GM23338 (cell line): ENCODE data around the gene CEACAM5. TPM values are rescaled to one million over a fixed set of nuclear protein-coding genes. Genes with fewer than 3 reads are reported as not detected.

ENCODE experiments used
- ATAC-seq: fragments of 200-7000 bp; cut with Tn5 transposase; 3 replicates; pipeline ENCODE4 v1.9.1; 2020
- DNase-seq: peaks from one replicate; pipeline ENCODE4 v3.0.0-alpha.2; 2015; ENCODE audit warnings: low spot score
- H2AFZ ChIP-seq: fragments of 200-600 bp; sonication (generic); 2 replicates; pipeline ENCODE4 v1.8.0; 2016; ENCODE audit warnings: antibody characterized with exemption, mild to moderate bottlenecking, moderate library complexity
- H3F3A ChIP-seq: fragments of 200-600 bp; sonication (generic); replicated peaks from 2 replicates; pipeline ENCODE4 v1.8.0; 2017; ENCODE audit warnings: antibody characterized with exemption, mixed run types, low read depth
- H3K27ac ChIP-seq: fragments of 200-600 bp; sonication (generic); 2 replicates; pipeline ENCODE4 v1.6.1; 2016; ENCODE audit warnings: low read depth
- H3K27me3 ChIP-seq: fragments of 200-600 bp; sonication (generic); 2 replicates; pipeline ENCODE4 v1.8.0; 2016; ENCODE audit warnings: mild to moderate bottlenecking, mixed run types, moderate library complexity; ENCODE audit not compliant: insufficient read depth
- H3K36me3 ChIP-seq: fragments of 200-600 bp; sonication (generic); 2 replicates; pipeline ENCODE4 v1.8.0; 2016; ENCODE audit warnings: mild to moderate bottlenecking; ENCODE audit not compliant: insufficient read depth
- H3K4me1 ChIP-seq: fragments of 200-600 bp; sonication (generic); 2 replicates; pipeline ENCODE4 v1.8.0; 2016; ENCODE audit warnings: mild to moderate bottlenecking, moderate library complexity; ENCODE audit not compliant: insufficient read depth
- H3K4me2 ChIP-seq: fragments of 200-600 bp; sonication (generic); 2 replicates; pipeline ENCODE4 v1.7.1; 2017; ENCODE audit warnings: mixed run types
- H3K4me3 ChIP-seq: fragments of 200-600 bp; sonication (generic); 2 replicates; pipeline ENCODE4 v1.6.1; 2016; ENCODE audit warnings: mixed run types
- H3K79me2 ChIP-seq: fragments of 200-600 bp; sonication (generic); replicated peaks from 2 replicates; pipeline ENCODE4 v1.8.0; 2017; ENCODE audit warnings: mild to moderate bottlenecking; ENCODE audit not compliant: insufficient read depth
- H3K9me2 ChIP-seq: fragments of 200-600 bp; sonication (generic); 2 replicates; pipeline ENCODE4 v1.8.0; 2017; ENCODE audit not compliant: insufficient read depth
- H4K20me1 ChIP-seq: fragments of 200-600 bp; sonication (generic); replicated peaks from 2 replicates; pipeline ENCODE4 v1.8.0; 2017; ENCODE audit warnings: mild to moderate bottlenecking; ENCODE audit not compliant: insufficient read depth
- H3K27ac Mint-ChIP-seq: 2 replicates; pipeline ENCODE4 v1.8.0; 2020; ENCODE audit warnings: inconsistent platforms, mild to moderate bottlenecking, moderate library complexity, mixed read lengths
- H3K27me3 Mint-ChIP-seq: 3 replicates; pipeline ENCODE4 v1.8.0; 2022; ENCODE audit warnings: low read depth, mild to moderate bottlenecking, moderate library complexity, mixed read lengths, inconsistent platforms; ENCODE audit not compliant: insufficient read depth, poor library complexity
- H3K36me3 Mint-ChIP-seq: 3 replicates; pipeline ENCODE4 v1.8.0; 2021; ENCODE audit warnings: low read depth, mild to moderate bottlenecking, inconsistent platforms, moderate library complexity, mixed read lengths
- H3K4me1 Mint-ChIP-seq: 3 replicates; pipeline ENCODE4 v1.8.0; 2020; ENCODE audit warnings: mild to moderate bottlenecking, inconsistent platforms, mixed read lengths
- H3K4me3 Mint-ChIP-seq: 3 replicates; pipeline ENCODE4 v1.8.0; 2021; ENCODE audit warnings: moderate library complexity, mild to moderate bottlenecking, inconsistent platforms, mixed read lengths
- H3K9me3 Mint-ChIP-seq: 3 replicates; pipeline ENCODE4 v1.8.0; 2020; ENCODE audit warnings: moderate library complexity, mild to moderate bottlenecking, inconsistent platforms, mixed read lengths
- CREB1 ChIP-seq: fragments of 250-450 bp; sonication (Bioruptor Pico); IDR thresholded peaks from 2 replicates; pipeline ENCODE4 v1.5.0; 2020; ENCODE audit warnings: low read depth, mild to moderate bottlenecking, moderate library complexity
- EZH2 ChIP-seq: fragments of 200-600 bp; sonication (generic); IDR thresholded peaks from one replicate; pipeline ENCODE4 v1.8.0; 2017; ENCODE audit warnings: antibody characterized with exemption, mild to moderate bottlenecking, low read depth; ENCODE audit not compliant: unreplicated experiment
- EZH2phosphoT487 ChIP-seq: fragments of 200-600 bp; sonication (generic); IDR thresholded peaks from one replicate; pipeline ENCODE4 v1.8.1; 2018; ENCODE audit warnings: antibody characterized with exemption; ENCODE audit not compliant: unreplicated experiment
- STAT1 ChIP-seq: IDR thresholded peaks from one replicate; pipeline ENCODE4 v1.6.1; 2016; ENCODE audit warnings: antibody characterized with exemption; ENCODE audit not compliant: unreplicated experiment
- ZNF114 ChIP-seq: fragments of 250-450 bp; sonication (Bioruptor Pico); IDR thresholded peaks from 2 replicates; pipeline ENCODE4 v1.5.0; 2020; ENCODE audit warnings: mild to moderate bottlenecking, moderate library complexity
- polyA plus RNA-seq: library from polyadenylated mRNA; unstranded; fragments of >200 nt; fragmentation: Nextera tagmentation; extraction: Ambion mirVana; gene quantifications from 2 replicates; pipeline ENCODE4 v1.2.1, GENCODE V29; 2016
- total RNA-seq: library from RNA; depleted of rRNA; stranded (reverse); fragments of >200 nt; shearing (Covaris generic); gene quantifications from 2 replicates; pipeline ENCODE4 v1.2.3, GENCODE V29; 2014
- TF ChIP-seq, protein P1 (sequence below): IDR thresholded peaks from 2 replicates; pipeline ENCODE4 v1.6.1; 2016; ENCODE audit warnings: antibody characterized with exemption
- TF ChIP-seq, protein P2 (sequence below): fragments of 250-450 bp; sonication (Bioruptor Pico); IDR thresholded peaks from 2 replicates; pipeline ENCODE4 v1.5.0; 2020; ENCODE audit warnings: mild to moderate bottlenecking, moderate library complexity

The CEACAM5 gene
- total and polyA plus RNA-seq, 2 experiments from 2014 or later, result not detected

DNA sequence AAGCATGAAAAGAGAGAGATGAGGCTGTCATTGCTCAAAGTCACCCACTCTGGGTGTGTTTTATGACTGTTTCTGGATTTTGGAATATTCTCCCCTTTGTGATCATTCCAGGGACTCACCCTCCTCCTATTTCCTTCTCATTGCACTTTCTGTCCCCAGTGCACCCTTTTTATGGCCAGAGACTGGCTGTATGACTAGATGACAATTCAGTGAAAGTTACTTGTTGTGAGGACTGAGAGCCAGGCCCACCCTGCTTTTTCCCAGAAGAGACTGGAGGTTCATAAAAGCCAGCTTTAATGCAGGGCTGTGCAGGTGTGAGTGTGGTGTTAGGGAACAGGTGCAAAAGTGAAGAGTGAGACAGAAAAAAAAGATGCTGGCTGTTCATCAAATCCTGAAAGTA is 37.7 kb upstream of the CEACAM5 start:
- Mint-ChIP-seq H3K4me1 (no peaks in the 10 kb centered on the region), H3K4me3 (no peak overlapping the region), H3K36me3 (no peaks in the 10 kb centered on the region), H3K9me3 (peaks cover 12% of the 10 kb centered on the region; the same call in 2 of the 3 replicates), H3K27me3 (no peaks in the 10 kb centered on the region), H3K27ac (no peak overlapping the region)
- peaks cover 9% of the 10 kb centered on the region; the same call in 1 of the 2 replicates for H3K9me2 ChIP-seq
- H4K20me1 ChIP-seq, result no peaks in the 10 kb centered on the region
- H3K27me3 ChIP-seq, result peaks cover 4% of the 10 kb centered on the region; the same call in 1 of the 2 replicates
- H3K4me2 ChIP-seq, result no peak overlapping the region
- H3K4me3 ChIP-seq, result no peak overlapping the region
- ATAC-seq, result no peak
- no peak overlapping the region for H2AFZ ChIP-seq
- DNase-seq, result no peak
- H3K36me3 ChIP-seq, result no peaks in the 10 kb centered on the region
- no peaks in the 10 kb centered on the region for H3K79me2 ChIP-seq
- no peaks in the 10 kb centered on the region for H3K4me1 ChIP-seq
- no peak for TF ChIP-seq STAT1
- no peak for TF ChIP-seq ZNF114
- TF ChIP-seq, protein P1, sequence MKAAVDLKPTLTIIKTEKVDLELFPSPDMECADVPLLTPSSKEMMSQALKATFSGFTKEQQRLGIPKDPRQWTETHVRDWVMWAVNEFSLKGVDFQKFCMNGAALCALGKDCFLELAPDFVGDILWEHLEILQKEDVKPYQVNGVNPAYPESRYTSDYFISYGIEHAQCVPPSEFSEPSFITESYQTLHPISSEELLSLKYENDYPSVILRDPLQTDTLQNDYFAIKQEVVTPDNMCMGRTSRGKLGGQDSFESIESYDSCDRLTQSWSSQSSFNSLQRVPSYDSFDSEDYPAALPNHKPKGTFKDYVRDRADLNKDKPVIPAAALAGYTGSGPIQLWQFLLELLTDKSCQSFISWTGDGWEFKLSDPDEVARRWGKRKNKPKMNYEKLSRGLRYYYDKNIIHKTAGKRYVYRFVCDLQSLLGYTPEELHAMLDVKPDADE, result no peak
- no peak for TF ChIP-seq EZH2
- TF ChIP-seq, protein P2, sequence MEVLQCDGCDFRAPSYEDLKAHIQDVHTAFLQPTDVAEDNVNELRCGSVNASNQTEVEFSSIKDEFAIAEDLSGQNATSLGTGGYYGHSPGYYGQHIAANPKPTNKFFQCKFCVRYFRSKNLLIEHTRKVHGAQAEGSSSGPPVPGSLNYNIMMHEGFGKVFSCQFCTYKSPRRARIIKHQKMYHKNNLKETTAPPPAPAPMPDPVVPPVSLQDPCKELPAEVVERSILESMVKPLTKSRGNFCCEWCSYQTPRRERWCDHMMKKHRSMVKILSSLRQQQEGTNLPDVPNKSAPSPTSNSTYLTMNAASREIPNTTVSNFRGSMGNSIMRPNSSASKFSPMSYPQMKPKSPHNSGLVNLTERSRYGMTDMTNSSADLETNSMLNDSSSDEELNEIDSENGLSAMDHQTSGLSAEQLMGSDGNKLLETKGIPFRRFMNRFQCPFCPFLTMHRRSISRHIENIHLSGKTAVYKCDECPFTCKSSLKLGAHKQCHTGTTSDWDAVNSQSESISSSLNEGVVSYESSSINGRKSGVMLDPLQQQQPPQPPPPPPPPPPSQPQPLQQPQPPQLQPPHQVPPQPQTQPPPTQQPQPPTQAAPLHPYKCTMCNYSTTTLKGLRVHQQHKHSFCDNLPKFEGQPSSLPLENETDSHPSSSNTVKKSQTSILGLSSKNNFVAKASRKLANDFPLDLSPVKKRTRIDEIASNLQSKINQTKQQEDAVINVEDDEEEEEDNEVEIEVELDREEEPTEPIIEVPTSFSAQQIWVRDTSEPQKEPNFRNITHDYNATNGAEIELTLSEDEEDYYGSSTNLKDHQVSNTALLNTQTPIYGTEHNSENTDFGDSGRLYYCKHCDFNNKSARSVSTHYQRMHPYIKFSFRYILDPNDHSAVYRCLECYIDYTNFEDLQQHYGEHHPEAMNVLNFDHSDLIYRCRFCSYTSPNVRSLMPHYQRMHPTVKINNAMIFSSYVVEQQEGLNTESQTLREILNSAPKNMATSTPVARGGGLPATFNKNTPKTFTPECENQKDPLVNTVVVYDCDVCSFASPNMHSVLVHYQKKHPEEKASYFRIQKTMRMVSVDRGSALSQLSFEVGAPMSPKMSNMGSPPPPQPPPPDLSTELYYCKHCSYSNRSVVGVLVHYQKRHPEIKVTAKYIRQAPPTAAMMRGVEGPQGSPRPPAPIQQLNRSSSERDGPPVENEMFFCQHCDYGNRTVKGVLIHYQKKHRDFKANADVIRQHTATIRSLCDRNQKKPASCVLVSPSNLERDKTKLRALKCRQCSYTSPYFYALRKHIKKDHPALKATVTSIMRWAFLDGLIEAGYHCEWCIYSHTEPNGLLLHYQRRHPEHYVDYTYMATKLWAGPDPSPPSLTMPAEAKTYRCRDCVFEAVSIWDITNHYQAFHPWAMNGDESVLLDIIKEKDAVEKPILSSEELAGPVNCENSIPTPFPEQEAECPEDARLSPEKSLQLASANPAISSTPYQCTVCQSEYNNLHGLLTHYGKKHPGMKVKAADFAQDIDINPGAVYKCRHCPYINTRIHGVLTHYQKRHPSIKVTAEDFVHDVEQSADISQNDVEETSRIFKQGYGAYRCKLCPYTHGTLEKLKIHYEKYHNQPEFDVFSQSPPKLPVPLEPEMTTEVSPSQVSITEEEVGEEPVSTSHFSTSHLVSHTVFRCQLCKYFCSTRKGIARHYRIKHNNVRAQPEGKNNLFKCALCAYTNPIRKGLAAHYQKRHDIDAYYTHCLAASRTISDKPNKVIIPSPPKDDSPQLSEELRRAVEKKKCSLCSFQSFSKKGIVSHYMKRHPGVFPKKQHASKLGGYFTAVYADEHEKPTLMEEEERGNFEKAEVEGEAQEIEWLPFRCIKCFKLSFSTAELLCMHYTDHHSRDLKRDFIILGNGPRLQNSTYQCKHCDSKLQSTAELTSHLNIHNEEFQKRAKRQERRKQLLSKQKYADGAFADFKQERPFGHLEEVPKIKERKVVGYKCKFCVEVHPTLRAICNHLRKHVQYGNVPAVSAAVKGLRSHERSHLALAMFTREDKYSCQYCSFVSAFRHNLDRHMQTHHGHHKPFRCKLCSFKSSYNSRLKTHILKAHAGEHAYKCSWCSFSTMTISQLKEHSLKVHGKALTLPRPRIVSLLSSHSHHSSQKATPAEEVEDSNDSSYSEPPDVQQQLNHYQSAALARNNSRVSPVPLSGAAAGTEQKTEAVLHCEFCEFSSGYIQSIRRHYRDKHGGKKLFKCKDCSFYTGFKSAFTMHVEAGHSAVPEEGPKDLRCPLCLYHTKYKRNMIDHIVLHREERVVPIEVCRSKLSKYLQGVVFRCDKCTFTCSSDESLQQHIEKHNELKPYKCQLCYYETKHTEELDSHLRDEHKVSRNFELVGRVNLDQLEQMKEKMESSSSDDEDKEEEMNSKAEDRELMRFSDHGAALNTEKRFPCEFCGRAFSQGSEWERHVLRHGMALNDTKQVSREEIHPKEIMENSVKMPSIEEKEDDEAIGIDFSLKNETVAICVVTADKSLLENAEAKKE, result no peak
- no peak for TF ChIP-seq EZH2phosphoT487
- no peak for TF ChIP-seq CREB1 (CRISPR knock-in tag)
- no peak overlapping the region for H3K27ac ChIP-seq
- no peaks in the 10 kb centered on the region for H3F3A ChIP-seq
